EH (cell line): ENCODE measurements around the gene CYLD.

ENCODE experiments used
- DNase-seq: peaks from one replicate; pipeline ENCODE4 v3.0.0-alpha.2; 2015; ENCODE audit warnings: low read depth

Gene CYLD

DNA sequence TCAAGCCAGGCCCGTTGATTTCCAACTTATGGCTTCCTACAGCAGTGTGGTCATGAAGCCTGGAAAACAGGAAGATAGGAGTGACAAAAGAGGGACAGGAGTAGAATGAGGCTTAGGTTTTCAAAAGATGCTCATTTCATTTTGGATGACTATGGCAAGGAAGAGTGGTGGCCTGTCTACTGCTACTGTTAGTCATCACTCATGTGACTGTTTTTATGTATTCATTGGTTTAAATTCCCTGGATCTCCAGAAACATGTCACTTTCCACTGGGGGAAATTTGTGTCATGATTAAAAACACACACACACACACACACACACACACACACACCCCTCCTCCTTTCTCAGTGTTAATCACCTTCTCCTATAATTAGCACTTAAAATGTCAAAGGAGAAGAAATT, 1.1 kb upstream of the CYLD start:
- peak; percentile 25 for DNase-seq

DNA sequence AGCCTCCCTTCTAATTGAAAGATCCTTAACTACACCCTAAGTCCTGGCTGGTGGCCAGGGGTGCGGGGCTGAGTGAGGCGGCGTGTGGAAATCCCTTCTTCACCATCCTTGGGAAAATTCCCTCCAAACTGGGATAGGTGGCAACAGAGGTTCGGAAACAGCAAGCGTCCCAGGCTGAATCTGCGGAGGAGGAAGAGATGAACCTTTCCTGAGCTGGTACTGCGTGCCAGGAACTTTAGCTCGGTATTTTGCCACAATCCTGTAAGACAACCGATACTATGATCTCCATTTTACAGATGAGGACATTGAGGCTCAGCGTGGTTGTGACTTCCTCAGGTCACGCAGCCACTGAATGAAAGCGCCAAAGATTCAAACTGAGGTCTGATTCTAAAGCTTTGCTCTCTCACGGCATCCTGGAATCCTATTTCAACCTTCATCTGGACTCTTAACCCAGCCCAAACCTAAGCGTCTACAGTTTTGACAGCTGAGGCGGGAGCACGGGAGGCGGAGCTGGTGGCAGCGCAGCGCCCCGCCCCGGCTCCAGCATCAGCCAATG, 583 bp upstream of the CYLD start:
- no peak for DNase-seq

DNA sequence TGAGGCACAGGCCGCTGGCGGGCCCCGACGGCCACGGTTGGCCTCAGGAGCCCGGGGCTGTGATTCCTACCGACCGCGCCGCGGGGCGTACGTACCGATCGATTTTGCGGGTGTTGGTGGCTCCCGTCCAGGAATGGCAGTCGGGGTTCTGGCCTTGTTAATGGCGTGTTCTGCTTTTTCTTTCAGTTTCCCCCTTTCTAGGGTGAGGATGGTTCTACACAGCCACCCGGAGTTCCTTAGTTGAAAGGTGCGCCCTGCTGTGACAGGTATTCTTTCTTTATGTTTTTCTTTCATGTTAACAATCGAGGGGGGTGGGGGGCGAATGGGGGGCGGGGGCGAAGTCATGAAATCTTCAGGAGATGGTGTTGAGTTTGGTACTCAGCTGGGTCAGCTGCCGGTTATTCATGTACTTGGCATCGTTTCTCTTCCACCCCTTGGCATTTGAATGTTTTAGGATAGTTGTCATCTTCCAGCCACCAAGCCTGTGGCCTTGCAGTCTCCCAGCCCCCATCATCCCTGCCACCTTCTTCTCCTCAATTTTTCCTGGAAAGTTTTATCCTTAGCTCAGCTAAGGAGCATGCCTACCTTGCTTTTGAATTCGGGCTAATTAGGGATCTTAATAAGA, 802 bp downstream of the CYLD start:
- peak; percentile 76 for DNase-seq

DNA sequence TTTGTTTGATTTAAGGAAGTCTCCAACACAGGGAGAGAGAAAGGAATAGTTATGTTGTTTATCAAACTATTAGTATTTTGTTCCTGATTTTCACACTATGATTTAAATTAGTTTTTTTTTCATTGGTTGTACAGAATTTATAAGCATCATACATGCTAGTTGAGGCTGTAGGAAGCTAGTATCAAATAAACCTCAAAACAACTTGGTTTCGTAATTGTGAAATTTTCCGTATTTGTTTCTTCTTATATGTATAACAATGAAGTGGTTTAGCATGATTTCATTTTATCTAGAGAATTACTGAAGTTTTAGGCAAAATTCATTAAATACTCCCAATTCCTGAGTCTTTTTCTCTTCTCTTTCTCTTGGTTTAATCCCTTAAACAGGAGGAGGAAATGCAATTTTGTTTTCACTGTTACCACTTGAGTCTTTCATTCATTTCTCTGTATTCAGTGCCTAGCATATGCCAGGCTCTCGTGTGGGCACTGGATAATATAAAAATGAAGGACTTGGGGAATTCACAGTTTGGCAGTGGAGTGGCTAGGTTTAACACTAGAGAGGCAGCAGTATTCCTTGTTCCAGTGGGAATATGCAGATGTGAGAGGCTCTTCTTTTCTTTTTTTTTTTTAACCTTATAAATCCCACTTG, 1.8 kb downstream of the CYLD start:
- no peak for DNase-seq

DNA sequence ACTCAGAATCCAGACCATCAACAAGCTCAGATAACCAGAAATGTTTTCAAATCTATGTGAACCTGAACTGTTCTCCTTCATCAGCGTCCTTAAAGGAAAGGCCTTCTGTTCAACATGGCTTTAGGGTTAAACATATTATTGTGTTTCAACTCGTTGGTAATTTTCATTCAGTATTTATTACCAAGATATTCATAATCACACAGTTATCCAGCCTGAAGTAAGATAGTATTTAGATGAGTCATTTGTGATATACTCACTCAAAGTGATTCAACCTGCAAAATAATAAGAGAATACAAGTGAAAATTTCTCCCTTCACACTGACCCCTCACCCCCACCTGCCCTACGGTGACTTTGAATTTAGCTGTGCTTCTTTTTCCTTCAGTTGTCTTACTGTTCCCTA, 3.0 kb downstream of the CYLD start:
- peak; percentile 22 for DNase-seq

DNA sequence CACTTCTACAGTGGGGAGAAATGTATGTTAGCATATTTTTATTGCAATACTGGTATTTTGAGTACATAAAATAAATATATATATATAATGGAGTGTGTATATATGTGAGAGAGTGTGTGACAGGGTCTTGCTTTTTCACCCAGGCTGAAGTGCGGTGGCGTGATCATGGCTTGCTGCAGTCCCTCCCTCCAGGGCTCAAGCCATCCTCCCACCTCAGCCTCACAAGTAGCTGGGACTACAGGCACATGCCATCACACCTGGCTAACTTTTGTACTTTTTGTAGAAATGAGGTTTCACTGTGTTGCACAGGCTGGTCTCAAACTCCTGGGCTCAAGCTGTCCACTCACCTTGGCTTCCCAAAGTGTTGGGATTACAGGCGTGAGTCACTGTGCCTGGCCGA, 4.1 kb downstream of the CYLD start:
- DNase-seq: no peak

DNA sequence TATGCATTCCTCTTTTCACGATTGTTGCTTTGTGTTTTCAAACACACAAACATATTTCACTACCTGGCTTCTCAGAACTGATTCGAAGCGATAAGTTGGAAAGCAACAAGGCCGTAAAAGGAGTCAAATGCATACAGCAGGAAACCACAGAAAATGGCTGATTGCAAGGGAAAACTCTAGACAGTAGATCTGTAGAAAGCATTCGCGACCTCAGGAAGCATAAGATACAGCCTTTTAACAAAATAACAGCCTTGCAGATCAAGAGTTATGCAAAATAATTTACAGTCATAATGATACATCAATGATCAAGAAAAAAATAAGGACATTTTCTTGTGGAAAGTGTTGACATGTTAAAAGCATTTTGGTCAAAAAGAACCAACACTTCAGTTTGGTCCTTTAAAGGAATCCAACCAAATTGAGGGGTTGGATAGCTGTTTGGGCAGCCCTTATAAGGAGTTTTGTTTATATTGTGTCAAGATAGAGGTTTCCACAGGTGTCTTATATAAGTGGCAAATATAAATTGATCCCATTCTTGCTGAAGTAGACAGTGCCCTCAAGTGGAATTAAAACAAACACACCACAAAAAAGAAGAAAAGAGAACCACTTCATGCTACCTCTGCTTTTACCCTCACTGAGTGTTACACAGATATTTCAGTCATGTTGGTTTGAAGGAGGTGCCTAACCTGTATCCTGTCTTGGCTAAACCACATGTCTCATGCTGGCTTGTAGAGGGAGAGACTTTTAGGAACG, 5.5 kb downstream of the CYLD start:
- DNase-seq: peak; percentile 16

DNA sequence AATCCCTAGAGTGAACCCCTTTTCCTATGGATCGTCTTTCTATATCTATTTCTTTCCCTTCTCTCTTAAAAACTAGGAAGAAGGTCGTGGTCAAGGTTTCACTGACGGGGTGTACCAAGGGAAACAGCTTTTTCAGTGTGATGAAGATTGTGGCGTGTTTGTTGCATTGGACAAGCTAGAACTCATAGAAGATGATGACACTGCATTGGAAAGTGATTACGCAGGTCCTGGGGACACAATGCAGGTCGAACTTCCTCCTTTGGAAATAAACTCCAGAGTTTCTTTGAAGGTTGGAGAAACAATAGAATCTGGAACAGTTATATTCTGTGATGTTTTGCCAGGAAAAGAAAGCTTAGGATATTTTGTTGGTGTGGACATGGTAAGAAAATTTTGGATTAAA, 9.6 kb downstream of the CYLD start:
- DNase-seq: no peak

DNA sequence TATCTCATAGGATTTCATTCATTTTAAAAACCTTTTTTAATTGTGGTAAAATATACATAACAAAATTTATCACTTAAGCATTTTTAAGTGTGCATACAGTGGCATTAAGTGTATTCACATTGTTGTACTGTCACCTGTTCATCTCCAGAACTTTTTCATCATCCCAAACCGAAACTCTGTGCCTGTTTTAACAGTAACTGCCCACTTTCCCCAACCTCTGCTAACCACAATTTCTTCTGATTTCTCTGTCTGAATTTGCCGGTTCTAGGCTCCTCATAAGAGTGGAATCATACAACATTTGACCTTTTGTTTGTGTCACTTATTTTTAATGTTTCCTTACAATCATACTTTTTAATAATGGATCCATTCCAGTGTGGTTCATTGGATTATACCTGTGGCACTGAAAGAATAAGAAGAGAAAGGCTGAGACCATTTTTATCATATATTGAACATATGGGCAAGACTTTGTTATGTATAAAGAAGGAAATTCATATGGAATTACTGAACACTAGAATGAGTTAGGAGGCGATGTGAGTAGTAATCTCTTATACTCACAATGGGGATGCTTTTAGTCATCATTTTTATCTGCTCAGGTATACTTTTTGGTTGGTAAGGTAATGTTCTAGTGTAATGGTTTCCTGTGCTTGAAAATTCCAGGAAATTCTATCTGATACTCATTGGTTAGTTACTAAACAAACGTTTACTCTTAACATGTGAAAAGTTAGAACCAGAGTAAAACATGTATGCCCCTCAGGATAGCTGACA, 10.8 kb downstream of the CYLD start:
- DNase-seq: no peak

DNA sequence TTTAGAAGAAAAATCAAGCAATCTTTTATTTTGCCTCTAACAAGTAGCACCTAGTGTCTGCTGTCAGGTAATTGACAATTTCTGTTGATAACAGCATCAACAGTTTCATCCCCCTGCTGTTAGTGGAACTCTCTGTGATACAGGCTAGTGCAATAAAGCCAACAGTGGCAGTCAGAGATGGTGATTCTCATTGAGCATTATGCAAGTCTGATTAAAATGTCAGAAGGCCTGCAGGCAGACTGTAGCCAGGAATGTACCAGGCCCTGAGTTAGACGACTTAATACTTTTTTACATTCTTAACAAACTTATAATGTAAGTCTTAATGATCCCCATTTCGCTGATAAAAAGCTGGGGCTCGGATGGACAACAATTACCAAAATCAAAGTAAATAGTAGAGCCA, 14.6 kb downstream of the CYLD start:
- no peak for DNase-seq

DNA sequence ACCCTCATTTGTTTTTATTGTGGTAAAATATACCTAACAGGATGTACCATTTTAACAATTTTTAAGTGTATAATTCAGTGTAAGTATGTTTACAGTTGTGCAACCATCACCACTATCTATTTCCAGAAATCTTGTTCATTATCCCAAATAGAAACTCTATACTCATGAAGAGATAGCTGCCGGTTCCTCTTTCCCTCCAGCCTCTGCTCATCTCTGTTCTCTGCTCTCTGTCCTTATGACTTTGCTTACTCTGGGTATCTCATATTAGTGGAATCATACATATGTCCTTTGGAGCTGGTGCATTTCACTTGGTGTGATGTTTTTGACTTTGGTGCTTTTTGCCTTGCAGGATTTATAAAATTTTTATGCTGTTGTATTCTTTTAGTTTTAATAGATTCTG, 19.4 kb downstream of the CYLD start:
- DNase-seq: no peak

DNA sequence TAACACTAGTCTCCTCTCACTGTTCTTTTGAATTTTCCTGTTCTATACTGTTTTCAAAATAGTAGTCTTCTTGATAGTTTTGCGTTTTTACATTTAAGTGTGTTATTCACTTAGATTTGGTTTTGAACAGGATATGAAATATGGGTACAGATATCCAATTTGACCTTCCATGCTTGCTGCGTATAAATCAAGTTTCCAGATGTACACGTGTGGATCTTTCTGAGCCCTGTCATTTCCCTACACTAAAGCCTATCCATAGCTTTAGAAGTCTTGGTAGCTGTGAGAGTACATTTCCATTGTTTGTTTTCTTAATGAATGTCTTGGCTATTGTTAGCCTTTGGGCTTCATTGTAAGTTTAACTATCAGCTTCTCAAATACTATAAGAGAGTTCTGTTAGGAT, 20.4 kb downstream of the CYLD start:
- peak; percentile 21 for DNase-seq

DNA sequence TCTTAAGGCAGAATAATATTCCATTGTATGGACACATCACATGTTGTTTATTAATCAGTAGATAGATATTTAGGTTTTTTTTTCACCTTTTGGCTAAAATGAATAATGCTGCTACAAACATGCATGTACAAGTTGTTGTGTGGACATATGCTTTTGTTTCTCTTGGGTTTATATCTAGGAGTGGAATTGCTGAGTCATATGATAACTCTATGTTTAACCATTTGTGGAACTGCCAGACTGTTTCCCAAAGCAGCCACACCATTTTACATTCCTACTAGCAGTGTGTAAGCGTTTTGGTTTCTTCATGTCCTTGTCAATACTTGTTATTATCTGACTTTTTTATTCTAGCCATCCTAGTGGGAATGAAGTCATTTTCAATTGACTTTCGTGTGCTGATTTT, 21.3 kb downstream of the CYLD start:
- peak; percentile 11 for DNase-seq

DNA sequence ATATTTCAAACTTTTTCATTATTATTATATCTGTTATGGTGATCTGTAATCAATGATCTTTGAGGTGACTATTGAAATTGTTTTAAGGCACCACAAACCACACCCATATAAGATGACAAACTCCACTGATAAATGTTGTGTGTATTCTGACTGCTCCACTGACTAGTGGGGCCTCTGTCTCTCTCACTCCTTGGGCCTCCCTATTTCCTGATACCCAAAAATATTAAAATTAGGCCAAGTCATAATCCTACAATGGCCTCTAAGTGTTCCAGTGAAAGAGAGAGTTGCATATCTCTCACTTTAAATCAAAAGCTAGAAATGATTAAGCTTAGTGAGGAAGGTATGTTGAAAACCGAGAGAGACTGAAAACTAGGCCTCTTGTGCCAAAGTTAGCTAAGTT, 23.4 kb downstream of the CYLD start:
- no peak for DNase-seq

DNA sequence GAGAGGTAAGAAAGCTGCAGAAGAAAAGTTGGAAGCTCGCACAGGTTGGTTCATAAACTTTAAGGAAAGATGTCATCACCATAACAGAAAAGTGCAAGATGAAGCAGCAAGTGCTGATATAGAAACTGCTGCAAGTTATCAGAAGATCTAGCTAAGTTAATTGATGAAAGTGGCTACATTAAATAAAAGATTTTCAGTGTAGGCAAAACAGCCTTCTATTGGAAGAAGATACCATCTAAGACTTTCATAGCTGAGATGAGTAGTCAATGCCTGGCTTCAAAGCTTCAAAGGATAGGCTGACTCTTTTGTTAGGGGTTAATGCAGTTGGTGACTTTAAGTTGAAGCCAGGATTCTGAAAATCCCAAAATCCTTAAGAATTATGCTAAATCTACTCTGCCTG, 24.0 kb downstream of the CYLD start:
- DNase-seq: no peak

DNA sequence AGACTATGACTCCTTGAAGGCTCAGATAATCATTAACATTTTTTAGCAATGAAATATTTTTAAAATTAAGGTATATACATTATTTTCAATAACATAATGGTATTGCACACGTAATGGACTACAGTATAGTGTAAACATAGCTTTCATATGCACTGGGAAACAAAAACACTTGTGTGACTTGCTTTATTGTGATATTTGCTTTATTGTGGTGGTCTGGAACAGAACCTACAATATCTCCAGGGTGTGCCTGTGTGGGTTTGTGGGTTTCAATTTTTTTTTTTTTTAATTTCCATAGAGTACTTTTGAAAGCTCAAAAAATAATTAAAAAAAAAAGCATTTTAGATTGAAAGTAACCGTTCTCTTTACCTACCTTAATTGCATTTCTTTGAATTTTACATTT, 25.3 kb downstream of the CYLD start:
- no peak for DNase-seq

DNA sequence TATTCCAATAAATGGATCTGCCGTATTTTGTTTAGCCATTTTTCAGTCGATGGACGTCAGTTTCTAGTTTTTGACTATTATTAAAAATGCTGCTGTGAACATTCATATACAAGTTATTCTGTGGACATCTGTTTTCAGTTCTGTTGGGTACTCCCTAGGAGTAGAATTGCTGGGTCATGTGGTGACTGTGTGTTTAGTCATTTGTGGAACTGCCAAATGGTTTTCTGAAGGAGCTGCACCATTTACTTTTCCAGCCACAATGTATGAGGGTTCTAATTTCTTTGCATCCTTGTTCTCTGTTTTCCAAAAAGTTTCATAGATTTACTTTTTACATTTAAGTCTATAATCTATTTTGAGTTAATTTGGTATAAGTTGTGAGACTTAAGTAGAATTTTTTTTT, 29.5 kb downstream of the CYLD start:
- DNase-seq: peak; percentile 70

DNA sequence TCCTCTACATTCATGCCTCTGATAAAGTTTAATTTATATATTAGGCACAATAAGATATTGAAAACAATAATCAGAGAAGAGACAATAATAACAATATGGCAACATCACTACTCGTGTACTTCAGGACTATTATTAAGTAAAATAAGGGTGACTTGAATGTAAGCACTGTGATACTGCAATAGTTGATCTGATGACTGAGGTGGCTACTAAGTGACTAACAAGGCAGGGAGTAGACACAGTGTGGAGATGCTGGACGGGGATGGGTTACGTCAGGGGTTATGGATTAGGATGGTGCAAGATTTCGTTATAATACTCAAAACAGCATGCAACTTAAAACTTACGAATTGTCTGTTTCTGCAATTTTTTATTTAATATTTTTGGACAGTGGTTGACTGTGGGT, 32.5 kb downstream of the CYLD start:
- DNase-seq: no peak

DNA sequence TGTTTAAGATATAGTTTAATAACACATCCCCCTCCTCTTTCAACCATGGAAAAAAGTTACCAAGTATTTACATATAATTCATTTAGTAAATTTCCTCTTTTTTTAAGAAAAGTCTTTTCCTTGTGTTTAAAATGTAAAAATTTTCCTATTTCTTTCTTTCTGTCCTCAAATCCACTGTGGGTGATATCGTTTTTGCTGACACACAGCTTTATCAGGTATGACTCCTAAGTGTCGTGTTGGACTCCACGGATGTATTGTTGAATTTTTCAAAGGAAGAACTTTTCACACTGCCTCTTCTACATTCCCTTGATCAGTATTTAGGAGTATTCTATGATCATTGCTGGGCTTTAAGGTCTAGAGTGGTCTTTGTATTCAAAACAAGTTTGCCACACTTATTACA, 33.1 kb downstream of the CYLD start:
- DNase-seq: no peak

DNA sequence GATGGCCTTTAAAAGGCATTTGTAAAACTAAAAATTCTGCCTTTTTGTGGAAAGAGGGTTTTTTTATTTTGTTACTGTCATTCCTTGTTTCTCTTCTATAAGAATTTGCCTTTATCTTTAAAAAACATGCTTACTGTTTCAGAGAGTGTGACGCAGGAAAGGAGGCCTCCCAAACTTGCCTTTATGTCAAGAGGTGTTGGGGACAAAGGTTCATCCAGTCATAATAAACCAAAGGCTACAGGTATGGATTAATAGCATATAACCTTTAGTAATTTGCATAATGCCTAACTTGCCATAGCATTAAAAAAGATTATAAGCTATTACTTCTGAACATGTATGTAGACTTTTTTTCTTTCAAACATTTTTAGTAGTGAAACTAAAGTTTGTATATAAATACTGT, 34.2 kb downstream of the CYLD start:
- DNase-seq: no peak

DNA sequence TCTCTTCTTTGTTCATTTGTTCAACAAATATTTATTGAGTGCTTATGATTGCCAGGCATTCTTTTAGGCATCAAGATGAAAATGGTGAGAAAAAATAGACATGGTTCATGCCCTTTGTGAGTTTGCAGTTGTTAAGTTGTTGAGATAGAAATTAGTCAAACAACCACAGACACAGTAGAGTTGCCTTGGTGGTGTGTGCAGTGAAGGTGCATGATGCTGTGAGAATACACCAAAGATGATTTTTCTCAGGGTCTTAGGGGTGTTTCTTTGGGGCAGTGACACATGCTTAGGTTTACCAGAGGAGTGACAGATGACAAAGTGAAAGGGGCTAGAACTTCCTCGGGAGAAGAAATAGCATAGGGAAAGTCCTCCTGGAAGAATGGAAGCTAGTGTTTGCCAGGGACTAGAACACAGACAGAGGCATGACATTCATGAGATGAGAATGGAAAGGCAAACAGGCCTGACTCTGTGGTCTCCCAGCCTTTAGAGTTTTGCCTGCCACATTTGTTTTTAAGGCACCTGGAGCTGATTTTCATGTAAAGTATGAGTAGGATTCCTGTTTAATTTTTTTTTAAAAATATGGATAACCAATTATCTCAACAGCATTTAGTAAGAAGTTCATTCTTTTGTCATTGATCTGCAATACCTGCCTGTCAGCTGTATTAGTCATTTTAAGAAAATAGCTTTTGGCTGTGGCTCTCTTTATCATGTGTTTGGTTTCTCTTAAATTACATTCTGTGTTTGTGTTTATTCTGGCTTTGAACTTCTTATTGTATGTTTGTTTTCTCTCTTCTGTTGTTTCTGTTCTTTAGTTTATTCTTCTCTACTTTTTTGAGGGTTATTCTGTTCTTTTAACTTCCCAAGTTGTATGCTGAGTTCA, 36.6 kb downstream of the CYLD start:
- DNase-seq: no peak

DNA sequence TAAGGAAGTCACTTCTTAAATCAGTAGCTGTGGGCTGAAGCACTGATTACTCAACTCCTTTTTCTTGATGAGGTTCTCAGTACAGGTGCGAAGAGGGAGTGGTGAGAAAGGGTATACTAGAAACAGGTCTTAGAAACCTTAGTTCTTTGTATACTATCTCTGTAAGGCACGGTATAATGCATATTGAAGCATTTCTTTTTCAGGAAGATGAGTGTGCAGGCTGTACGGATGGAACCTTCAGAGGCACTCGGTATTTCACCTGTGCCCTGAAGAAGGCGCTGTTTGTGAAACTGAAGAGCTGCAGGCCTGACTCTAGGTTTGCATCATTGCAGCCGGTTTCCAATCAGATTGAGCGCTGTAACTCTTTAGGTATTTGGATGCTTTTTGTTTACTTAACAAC, 39.2 kb downstream of the CYLD start:
- no peak for DNase-seq
